ENCODE measurements around the gene CCER1.
A peak's percentile ranks its signal among the peaks of the same experiment; 100 is the strongest.

Gene CCER1

GRCh38 chr12:90917431-90917830, 37.5 kb downstream of the CCER1 start:
- Histone ChIP-seq H3K4me1 (ENCODE audit: control insufficient read depth, low read depth, low read length) (no peaks in the 10 kb centered on the region), H2BK120ac (ENCODE audit: low read depth, low read length) (no peak overlapping the region), H3K56ac (ENCODE audit: low read length) (no peak overlapping the region), H3K27me3 (ENCODE audit: insufficient read depth, low read length, poor library complexity) (no peaks in the 10 kb centered on the region), H3K4me2 (ENCODE audit: low read length) (no peak overlapping the region), H4K5ac (ENCODE audit: low read length) (no peak overlapping the region), H3K79me1 (ENCODE audit: low read length) (no peaks in the 10 kb centered on the region), H2BK5ac (ENCODE audit: low read length) (no peak overlapping the region), H2BK15ac (replicated peaks; ENCODE audit: low read depth) (no peak overlapping the region), H2AK5ac (ENCODE audit: low read length) (no peak overlapping the region), H3K9ac (ENCODE audit: low read length) (no peak overlapping the region), H3K27ac (ENCODE audit: low read depth, low read length) (no peak overlapping the region), H3K79me2 (ENCODE audit: control insufficient read depth, insufficient read depth, low read length) (no peaks in the 10 kb centered on the region), H3K23ac (ENCODE audit: low read length) (no peak overlapping the region), H4K8ac (ENCODE audit: low read depth, low read length) (no peak overlapping the region), H3K18ac (ENCODE audit: low read length) (no peak overlapping the region), H3K4me3 (ENCODE audit: low read length) (no peak overlapping the region), H3K4ac (ENCODE audit: low read depth, low read length) (no peak overlapping the region), H3K36me3 (ENCODE audit: control insufficient read depth, insufficient read depth, low read length) (no peaks in the 10 kb centered on the region)
- no CpG with 5 or more reads among the region's 2 CpGs for WGBS (ENCODE audit: extremely low coverage, insufficient coverage, low lambda C conversion rate)
- DNase-seq: no peak

GRCh38 chr12:90916516-90916915, 38.5 kb downstream of the CCER1 start:
- Histone ChIP-seq H2BK120ac (ENCODE audit: low read depth, low read length) (no peak overlapping the region), H3K27me3 (ENCODE audit: insufficient read depth, low read length, poor library complexity) (no peaks in the 10 kb centered on the region), H3K4ac (ENCODE audit: low read depth, low read length) (no peak overlapping the region), H2BK15ac (replicated peaks; ENCODE audit: low read depth) (no peak overlapping the region), H4K5ac (ENCODE audit: low read length) (no peak overlapping the region), H3K18ac (ENCODE audit: low read length) (no peak overlapping the region), H3K36me3 (ENCODE audit: control insufficient read depth, insufficient read depth, low read length) (no peaks in the 10 kb centered on the region), H3K79me2 (ENCODE audit: control insufficient read depth, insufficient read depth, low read length) (no peaks in the 10 kb centered on the region), H3K9ac (ENCODE audit: low read length) (no peak overlapping the region), H3K4me1 (ENCODE audit: control insufficient read depth, low read depth, low read length) (no peaks in the 10 kb centered on the region), H3K4me3 (ENCODE audit: low read length) (no peak overlapping the region), H3K4me2 (ENCODE audit: low read length) (no peak overlapping the region), H2AK5ac (ENCODE audit: low read length) (no peak overlapping the region), H3K23ac (ENCODE audit: low read length) (no peak overlapping the region), H3K56ac (ENCODE audit: low read length) (no peak overlapping the region), H3K79me1 (ENCODE audit: low read length) (no peaks in the 10 kb centered on the region), H4K8ac (ENCODE audit: low read depth, low read length) (no peak overlapping the region), H3K27ac (ENCODE audit: low read depth, low read length) (no peak overlapping the region), H2BK5ac (ENCODE audit: low read length) (no peak overlapping the region)
- DNase-seq: no peak

GRCh38 chr12:90915353-90915752, 39.6 kb downstream of the CCER1 start:
- Histone ChIP-seq H2BK120ac (ENCODE audit: low read depth, low read length) (no peak overlapping the region), H2AK5ac (ENCODE audit: low read length) (no peak overlapping the region), H3K27me3 (ENCODE audit: insufficient read depth, low read length, poor library complexity) (no peaks in the 10 kb centered on the region), H3K9ac (ENCODE audit: low read length) (no peak overlapping the region), H3K79me1 (ENCODE audit: low read length) (no peaks in the 10 kb centered on the region), H3K4me1 (ENCODE audit: control insufficient read depth, low read depth, low read length) (no peaks in the 10 kb centered on the region), H3K27ac (ENCODE audit: low read depth, low read length) (no peak overlapping the region), H3K4me3 (ENCODE audit: low read length) (no peak overlapping the region), H3K56ac (ENCODE audit: low read length) (no peak overlapping the region), H3K4me2 (ENCODE audit: low read length) (no peak overlapping the region), H3K18ac (ENCODE audit: low read length) (no peak overlapping the region), H4K5ac (ENCODE audit: low read length) (no peak overlapping the region), H3K23ac (ENCODE audit: low read length) (no peak overlapping the region), H4K8ac (ENCODE audit: low read depth, low read length) (no peak overlapping the region), H2BK5ac (ENCODE audit: low read length) (no peak overlapping the region), H3K4ac (ENCODE audit: low read depth, low read length) (no peak overlapping the region), H3K79me2 (ENCODE audit: control insufficient read depth, insufficient read depth, low read length) (no peaks in the 10 kb centered on the region), H3K36me3 (ENCODE audit: control insufficient read depth, insufficient read depth, low read length) (no peaks in the 10 kb centered on the region), H2BK15ac (replicated peaks; ENCODE audit: low read depth) (no peak overlapping the region)
- no peak for DNase-seq
- WGBS (ENCODE audit: extremely low coverage, insufficient coverage, low lambda C conversion rate): no CpG with 5 or more reads among the region's 2 CpGs

GRCh38 chr12:90910958-90911357, 44.0 kb downstream of the CCER1 start:
- H3K79me2 ChIP-seq (ENCODE audit: control insufficient read depth, insufficient read depth, low read length): no peaks in the 10 kb centered on the region
- H3K4me3 ChIP-seq (ENCODE audit: low read length): no peak overlapping the region
- H4K5ac ChIP-seq (ENCODE audit: low read length): no peak overlapping the region
- H3K9ac ChIP-seq (ENCODE audit: low read length): no peak overlapping the region
- no peak overlapping the region for H3K4ac ChIP-seq (ENCODE audit: low read depth, low read length)
- no peak overlapping the region for H3K27ac ChIP-seq (ENCODE audit: low read depth, low read length)
- no peaks in the 10 kb centered on the region for H3K36me3 ChIP-seq (ENCODE audit: control insufficient read depth, insufficient read depth, low read length)
- H3K79me1 ChIP-seq (ENCODE audit: low read length): no peaks in the 10 kb centered on the region
- no peak for DNase-seq
- no CpG with 5 or more reads among the region's 3 CpGs for WGBS (ENCODE audit: extremely low coverage, insufficient coverage, low lambda C conversion rate)
- H3K4me2 ChIP-seq (ENCODE audit: low read length): no peak overlapping the region
- no peak overlapping the region for H4K8ac ChIP-seq (ENCODE audit: low read depth, low read length)
- no peak overlapping the region for H2AK5ac ChIP-seq (ENCODE audit: low read length)
- H3K56ac ChIP-seq (ENCODE audit: low read length): no peak overlapping the region
- H3K23ac ChIP-seq (ENCODE audit: low read length): no peak overlapping the region
- no peak overlapping the region for H3K18ac ChIP-seq (ENCODE audit: low read length)
- no peak overlapping the region for H2BK5ac ChIP-seq (ENCODE audit: low read length)
- no peaks in the 10 kb centered on the region for H3K27me3 ChIP-seq (ENCODE audit: insufficient read depth, low read length, poor library complexity)
- H3K4me1 ChIP-seq (ENCODE audit: control insufficient read depth, low read depth, low read length): no peaks in the 10 kb centered on the region
- H2BK15ac ChIP-seq (replicated peaks; ENCODE audit: low read depth): no peak overlapping the region
- H2BK120ac ChIP-seq (ENCODE audit: low read depth, low read length): no peak overlapping the region

- Histone ChIP-seq H2BK120ac (ENCODE audit: low read depth, low read length) (no peak overlapping the region), H3K4me1 (ENCODE audit: control insufficient read depth, low read depth, low read length) (no peaks in the 10 kb centered on the region), H2AK5ac (ENCODE audit: low read length) (no peak overlapping the region), H3K79me1 (ENCODE audit: low read length) (no peaks in the 10 kb centered on the region), H2BK15ac (replicated peaks; ENCODE audit: low read depth) (no peak overlapping the region), H3K79me2 (ENCODE audit: control insufficient read depth, insufficient read depth, low read length) (no peaks in the 10 kb centered on the region), H3K4me3 (ENCODE audit: low read length) (no peak overlapping the region), H3K23ac (ENCODE audit: low read length) (no peak overlapping the region), H3K9ac (ENCODE audit: low read length) (no peak overlapping the region), H3K4me2 (ENCODE audit: low read length) (no peak overlapping the region), H3K4ac (ENCODE audit: low read depth, low read length) (no peak overlapping the region), H3K18ac (ENCODE audit: low read length) (no peak overlapping the region), H3K36me3 (ENCODE audit: control insufficient read depth, insufficient read depth, low read length) (no peaks in the 10 kb centered on the region), H3K27me3 (ENCODE audit: insufficient read depth, low read length, poor library complexity) (no peaks in the 10 kb centered on the region), H2BK5ac (ENCODE audit: low read length) (no peak overlapping the region), H4K8ac (ENCODE audit: low read depth, low read length) (no peak overlapping the region), H3K56ac (ENCODE audit: low read length) (no peak overlapping the region), H4K5ac (ENCODE audit: low read length) (no peak overlapping the region), H3K27ac (ENCODE audit: low read depth, low read length) (no peak overlapping the region)
- peak; percentile 61 for DNase-seq
- WGBS (ENCODE audit: extremely low coverage, insufficient coverage, low lambda C conversion rate): no CpG with 5 or more reads among the region's 7 CpGs
Measured at GRCh38 chr12:90909069-90909770, 45.8 kb downstream of the CCER1 start.

- no peak overlapping the region for H3K4me2 ChIP-seq (ENCODE audit: low read length)
- H3K9ac ChIP-seq (ENCODE audit: low read length): no peak overlapping the region
- H4K5ac ChIP-seq (ENCODE audit: low read length): no peak overlapping the region
- H3K56ac ChIP-seq (ENCODE audit: low read length): no peak overlapping the region
- H2BK120ac ChIP-seq (ENCODE audit: low read depth, low read length): no peak overlapping the region
- no peak overlapping the region for H2BK15ac ChIP-seq (replicated peaks; ENCODE audit: low read depth)
- no peaks in the 10 kb centered on the region for H3K79me1 ChIP-seq (ENCODE audit: low read length)
- no peak overlapping the region for H4K8ac ChIP-seq (ENCODE audit: low read depth, low read length)
- no peak overlapping the region for H2AK5ac ChIP-seq (ENCODE audit: low read length)
- H3K4me1 ChIP-seq (ENCODE audit: control insufficient read depth, low read depth, low read length): no peaks in the 10 kb centered on the region
- H3K27me3 ChIP-seq (ENCODE audit: insufficient read depth, low read length, poor library complexity): no peaks in the 10 kb centered on the region
- H3K18ac ChIP-seq (ENCODE audit: low read length): no peak overlapping the region
- DNase-seq: no peak
- no peak overlapping the region for H3K4ac ChIP-seq (ENCODE audit: low read depth, low read length)
- H3K23ac ChIP-seq (ENCODE audit: low read length): no peak overlapping the region
- H3K79me2 ChIP-seq (ENCODE audit: control insufficient read depth, insufficient read depth, low read length): no peaks in the 10 kb centered on the region
- H2BK5ac ChIP-seq (ENCODE audit: low read length): no peak overlapping the region
- H3K27ac ChIP-seq (ENCODE audit: low read depth, low read length): no peak overlapping the region
- no peak overlapping the region for H3K4me3 ChIP-seq (ENCODE audit: low read length)
- H3K36me3 ChIP-seq (ENCODE audit: control insufficient read depth, insufficient read depth, low read length): no peaks in the 10 kb centered on the region
Measured at GRCh38 chr12:90908465-90908864, 46.5 kb downstream of the CCER1 start.
